Ovary (tissue), 9 donors: ENCODE measurements around the gene JAK1. TPM values are rescaled to one million over a fixed set of nuclear protein-coding genes. Genes with fewer than 3 reads are reported as not detected.
A peak's percentile ranks its signal among the peaks of the same experiment; 100 is the strongest.

ENCODE experiments used
- DNase-seq, 5 donors: peaks; one replicate each; pipeline ENCODE4 v3.0.0-alpha.2; 2019 to 2020
- H3K27ac ChIP-seq, 2 donors: fragments of 200-600 bp; one replicate each; pipeline versions ENCODE4 v1.5.1 to v1.8.0; 2019 to 2022
- H3K27me3 ChIP-seq: fragments of 200-600 bp; one replicate; pipeline ENCODE4 v1.8.0; 2022
- H3K36me3 ChIP-seq: fragments of 200-600 bp; sonication (generic); one replicate; pipeline ENCODE4 v1.5.1; 2019
- H3K4me1 ChIP-seq: one replicate; pipeline ENCODE4 v1.8.1; 2013; ENCODE audit warnings: mild to moderate bottlenecking, moderate library complexity; ENCODE audit not compliant: insufficient read depth
- H3K4me3 ChIP-seq: fragments of 200-600 bp; sonication (generic); one replicate; pipeline ENCODE4 v1.5.1; 2017
- H3K9me3 ChIP-seq, 2 donors: fragments of 200-600 bp in 1 of 2; sonication (generic) in 1 of 2; one replicate each; pipeline versions ENCODE4 v1.5.1 to v1.8.1; 2013 to 2019; ENCODE audit warnings: mild to moderate bottlenecking in 1 of 2, moderate library complexity in 1 of 2
- CTCF ChIP-seq, 3 donors: fragments of 450-650 bp in 2 of 3; fragments of 200-600 bp in 1 of 3; IDR thresholded peaks; one replicate each; pipeline versions ENCODE4 v1.5.1 to v1.8.0; 2016 to 2022; ENCODE audit warnings: antibody characterized with exemption in 3 of 3, mild to moderate bottlenecking in 1 of 3
- EP300 ChIP-seq: sonication (generic); formaldehyde crosslinking; IDR thresholded peaks from one replicate; pipeline ENCODE4 v1.6.1; 2017; ENCODE audit warnings: antibody characterized with exemption
- POLR2A ChIP-seq: fragments of 450-650 bp; IDR thresholded peaks from one replicate; pipeline ENCODE4 v1.6.1; 2017; ENCODE audit warnings: antibody characterized with exemption, mild to moderate bottlenecking, moderate library complexity
- WGBS, 3 donors: extraction: QIAGEN DNeasy Blood & Tissue Kit in 1 of 3; methylation state at CpG; one replicate each; pipeline versions ENCODE4 v1.1.5 to v1.1.7; 2013 to 2017; 5-methylcytosine and 5-hydroxymethylcytosine counted together
- intact Hi-C, 4 donors: fragments of 100-400 bp; cut with DNase I; formaldehyde crosslinking; loops; one replicate each; pipeline versions ENCODE4 v1.11.0 to v1.15.1; 2022 to 2023
- polyA plus RNA-seq, 2 donors: library from polyadenylated mRNA; stranded (reverse); fragments of 200-250 nt in 1 of 2; fragments of 350-450 nt in 1 of 2; fragmentation: Illumina TruSeq in 1 of 2; extraction: RNeasy Lipid Tissue Mini Kit (QIAGEN cat#74804) in 1 of 2; gene quantifications; one replicate each; pipeline ENCODE4 v1.2.3, GENCODE V29; 2013 to 2014
- total RNA-seq, 7 donors: library from RNA; depleted of rRNA in 2 of 7; stranded (reverse); fragments of >200 nt in 2 of 7; fragmentation: NEBNext Ultra II Directional in 3 of 7; extraction: Animal tissue kit (Norgen Biotek cat#: 25700) in 3 of 7; gene quantifications; one replicate each; pipeline versions ENCODE4 v1.1.0 to v1.2.4, GENCODE V29; 2016 to 2023
- donor health status: DM: no; HTN: no; CAD: no; lungs with moderate emphysema.
- donor health status: DM: no; HTN: no; CAD: no.
- donor health status: Bipolar disorder and iron deficiency.
- donor health status: DM: yes; HTN: yes; CAD: no.
- donor health status: DM: no; HTN: no; CAD: no.
- donor health status: DM: yes; HTN: yes; CAD: no.

Gene JAK1
- total and polyA plus RNA-seq, 9 donors: 50.9 to 169 (median 127) TPM

GRCh38 chr1:64965366-64966157 is 787 bp downstream of the JAK1 start:
- DNase-seq: peak; percentile 72 to 87 (median 81)
- Histone ChIP-seq H3K27ac (peak overlapping the region; percentile 90 to 99), H3K4me3 (peak overlapping the region; percentile 70), H3K27me3 (no peaks in the 10 kb centered on the region), H3K36me3 (no peaks in the 10 kb centered on the region), H3K4me1 (peaks cover 8% of the 10 kb centered on the region), H3K9me3 (no peaks in the 10 kb centered on the region)
- TF ChIP-seq CTCF (IDR thresholded peaks at IDR 0.05) (no peak), EP300 (no peak), POLR2A (no peak)
- intact Hi-C loops: loop anchor here in 1 of 4 donors (10.0 kb wide), 1 partner anchor 71 kb away; no protein-coding TSS in a partner anchor
- WGBS, 3 donors: 0 to 1% (median 1%) methylated on average over 39 to 52 of the region's 52 CpGs

- Histone ChIP-seq H3K4me1 (peaks cover 12% of the 10 kb centered on the region), H3K9me3 (no peaks in the 10 kb centered on the region), H3K27me3 (no peaks in the 10 kb centered on the region), H3K4me3 (no peak overlapping the region), H3K27ac (no peak overlapping the region), H3K36me3 (no peaks in the 10 kb centered on the region)
- no peak for DNase-seq
- TF ChIP-seq POLR2A (no peak), CTCF (IDR thresholded peaks at IDR 0.05) (no peak), EP300 (no peak)
- 84 to 95% (median 95%) methylated on average over 5 of the region's 5 CpGs for WGBS, 3 donors
- intact Hi-C loops: loop anchor here in 1 of 4 donors (10.0 kb wide), 1 partner anchor 69 kb away; no protein-coding TSS in a partner anchor
These were observed 2.9 kb downstream of the JAK1 start for GRCh38 chr1:64963466-64963865.

DNA sequence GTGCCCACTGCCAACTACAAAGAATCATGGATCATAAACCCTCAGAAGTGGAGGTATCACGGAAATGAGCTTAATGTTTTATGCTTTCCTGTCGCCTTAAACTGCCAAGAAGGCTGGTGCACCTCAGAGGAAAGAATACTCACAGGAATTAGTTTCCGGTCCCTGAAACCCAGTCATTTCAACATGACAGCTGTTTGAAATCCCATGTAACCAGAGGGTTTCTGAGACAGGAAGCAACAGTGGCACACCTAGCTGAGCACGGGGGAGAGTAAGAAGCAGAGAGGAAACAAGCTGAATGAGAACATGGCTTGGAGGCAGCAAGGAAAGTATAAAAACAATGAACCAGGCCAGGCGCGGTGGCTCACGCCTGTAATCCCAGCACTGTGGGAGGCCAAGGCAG is 3.9 kb downstream of the JAK1 start:
- intact Hi-C loops: loop anchor here in 1 of 4 donors (10.0 kb wide), 1 partner anchor 68 kb away; no protein-coding TSS in a partner anchor
- Histone ChIP-seq H3K36me3 (no peaks in the 10 kb centered on the region), H3K9me3 (no peaks in the 10 kb centered on the region), H3K4me1 (peaks cover 12% of the 10 kb centered on the region), H3K4me3 (no peak overlapping the region), H3K27ac (no peak overlapping the region), H3K27me3 (no peaks in the 10 kb centered on the region)
- no peak for DNase-seq
- WGBS, 3 donors: 67 to 80% (median 72%) methylated on average over 7 of the region's 7 CpGs
- TF ChIP-seq POLR2A: no peak
- TF ChIP-seq CTCF (IDR thresholded peaks at IDR 0.05): no peak
- TF ChIP-seq EP300: no peak

DNA sequence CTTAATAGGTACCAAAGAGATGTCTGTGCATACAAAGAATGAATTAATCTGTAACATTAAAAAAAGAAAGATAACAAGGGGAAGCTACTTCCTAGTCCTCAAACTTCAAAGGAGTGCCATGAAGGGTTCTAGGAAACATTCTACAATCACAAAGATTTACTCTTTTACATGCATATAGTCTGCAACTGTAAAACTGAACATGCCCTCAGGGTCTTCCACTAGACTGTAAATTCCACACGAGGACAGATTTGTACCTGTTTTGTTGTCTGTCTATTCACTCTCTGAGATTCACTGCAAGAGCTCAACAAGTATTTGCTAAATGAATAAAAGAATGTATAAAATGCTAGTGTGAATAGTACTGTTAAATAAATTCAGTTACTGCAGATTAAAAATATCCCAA is 4.4 kb downstream of the JAK1 start:
- H3K27ac ChIP-seq: no peak overlapping the region
- intact Hi-C loops: loop anchor here in 1 of 4 donors (10.0 kb wide), 1 partner anchor 67 kb away; no protein-coding TSS in a partner anchor
- H3K36me3 ChIP-seq: no peaks in the 10 kb centered on the region
- no peaks in the 10 kb centered on the region for H3K9me3 ChIP-seq
- peaks cover 15% of the 10 kb centered on the region for H3K4me1 ChIP-seq
- H3K27me3 ChIP-seq: no peaks in the 10 kb centered on the region
- no peak for DNase-seq
- 56 to 71% (median 59%) methylated on average over 1 of the region's 1 CpG for WGBS, 3 donors
- no peak overlapping the region for H3K4me3 ChIP-seq
- no peak for TF ChIP-seq CTCF (IDR thresholded peaks at IDR 0.05)
- no peak for TF ChIP-seq EP300
- no peak for TF ChIP-seq POLR2A
